Activated T-helper 1 cell treated with anti-CD3 and anti-CD28 coated beads, Interleukin-12 subunit alpha, Interleukin-12 subunit beta, Interleukin-2, Interleukin-4 antibody, amounts not matched to agents 30 ng/mL and 10 ng/mL and 1 ng/mL, durations not matched to agents 14 hours and 24 hours and 36 hours (primary cell): ENCODE results near the gene METTL8. TPM values are rescaled to one million over a fixed set of nuclear protein-coding genes. Genes with fewer than 3 reads are reported as not detected.
"Not testable (repeated sequence)": the region's sequence is repeated elsewhere in the genome, so short reads cannot be mapped to it uniquely, and the experiment has no call there.

Source experiments
- DNase-seq: peaks from one replicate; pipeline ENCODE4 v3.0.0; 2021; ENCODE audit warnings: low spot score
- H3K27ac Mint-ChIP-seq: one replicate; pipeline ENCODE4 v1.8.0; 2021; ENCODE audit warnings: mild to moderate bottlenecking, mixed read lengths
- H3K27me3 Mint-ChIP-seq: one replicate; pipeline ENCODE4 v1.8.0; 2022; ENCODE audit warnings: mild to moderate bottlenecking, moderate library complexity, mixed read lengths; ENCODE audit not compliant: insufficient read depth
- H3K36me3 Mint-ChIP-seq: one replicate; pipeline ENCODE4 v1.8.0; 2021; ENCODE audit warnings: low read depth, mixed read lengths
- H3K4me1 Mint-ChIP-seq: one replicate; pipeline ENCODE4 v1.8.0; 2021; ENCODE audit warnings: low read depth, mixed read lengths
- H3K4me3 Mint-ChIP-seq: one replicate; pipeline ENCODE4 v1.8.0; 2021; ENCODE audit warnings: mild to moderate bottlenecking, moderate library complexity, mixed read lengths
- H3K9me3 Mint-ChIP-seq: one replicate; pipeline ENCODE4 v1.8.0; 2021; ENCODE audit warnings: mixed read lengths
- intact Hi-C: fragments of 100-400 bp; cut with micrococcal nuclease; formaldehyde crosslinking; loops from one replicate; pipeline ENCODE4 v1.15.1; 2024
- total RNA-seq: library from RNA; stranded (reverse); gene quantifications from 2 replicates; pipeline ENCODE4 v1.2.3, GENCODE V29; 2022

METTL8 gene
- total RNA-seq, 1 donor from 2014 or later: 31.8 TPM

- Mint-ChIP-seq H3K27ac (peak overlapping the region; percentile 95), H3K4me1 (peaks cover 67% of the 10 kb centered on the region), H3K27me3 (no peaks in the 10 kb centered on the region), H3K9me3 (no peaks in the 10 kb centered on the region), H3K36me3 (peaks cover 24% of the 10 kb centered on the region), H3K4me3 (peak overlapping the region; percentile 75)
- intact Hi-C loops: no loop called here
- DNase-seq: no peak
Observed at GRCh38 chr2:171320208-171320621, 113.6 kb downstream of the METTL8 start.

GRCh38 chr2:171319164-171319810 lies 114.5 kb downstream of the METTL8 start:
- no peaks in the 10 kb centered on the region for H3K9me3 Mint-ChIP-seq
- peaks cover 64% of the 10 kb centered on the region for H3K4me1 Mint-ChIP-seq
- peak; percentile 53 for DNase-seq
- intact Hi-C loops: loop anchor here (1.0 to 2.0 kb wide), 16 partner anchors 28 to 1814 kb away; partner anchors contain the start of genes DCAF17 and GORASP2
- H3K4me3 Mint-ChIP-seq: peak overlapping the region; percentile 75
- peaks cover 22% of the 10 kb centered on the region for H3K36me3 Mint-ChIP-seq
- H3K27me3 Mint-ChIP-seq: no peaks in the 10 kb centered on the region
- peak overlapping the region; percentile 95 for H3K27ac Mint-ChIP-seq

- Mint-ChIP-seq H3K4me1 (peaks cover 63% of the 10 kb centered on the region), H3K9me3 (no peaks in the 10 kb centered on the region), H3K27me3 (no peaks in the 10 kb centered on the region), H3K27ac (peak overlapping the region; percentile 95), H3K4me3 (peak overlapping the region; percentile 75), H3K36me3 (peaks cover 20% of the 10 kb centered on the region)
- intact Hi-C loops: loop anchor here (1.0 to 2.0 kb wide), 6 partner anchors 8 to 390 kb away; partner anchors contain the start of gene GORASP2
- DNase-seq: no peak
Observed at GRCh38 chr2:171318463-171318934, 115.3 kb downstream of the METTL8 start.

GRCh38 chr2:171317492-171318125 lies 116.2 kb downstream of the METTL8 start:
- H3K4me3 Mint-ChIP-seq: no peak overlapping the region
- intact Hi-C loops: loop anchor here (1.0 to 2.0 kb wide), 7 partner anchors 9 to 389 kb away; partner anchors contain the start of gene GORASP2
- H3K36me3 Mint-ChIP-seq: peaks cover 18% of the 10 kb centered on the region
- peak overlapping the region; percentile 95 for H3K27ac Mint-ChIP-seq
- H3K27me3 Mint-ChIP-seq: no peaks in the 10 kb centered on the region
- DNase-seq: no peak
- H3K4me1 Mint-ChIP-seq: peaks cover 63% of the 10 kb centered on the region
- H3K9me3 Mint-ChIP-seq: peaks cover 2% of the 10 kb centered on the region

GRCh38 chr2:171316755-171317337 lies 116.9 kb downstream of the METTL8 start:
- Mint-ChIP-seq H3K4me1 (peaks cover 63% of the 10 kb centered on the region), H3K4me3 (no peak overlapping the region), H3K27ac (no peak overlapping the region), H3K36me3 (peaks cover 22% of the 10 kb centered on the region), H3K9me3 (peaks cover 6% of the 10 kb centered on the region), H3K27me3 (no peaks in the 10 kb centered on the region)
- intact Hi-C loops: loop anchor here (1.0 kb wide), 1 partner anchor 344 kb away; no protein-coding TSS in a partner anchor
- no peak for DNase-seq

GRCh38 chr2:171316220-171316619 lies 117.6 kb downstream of the METTL8 start:
- no peak overlapping the region for H3K4me3 Mint-ChIP-seq
- peaks cover 12% of the 10 kb centered on the region for H3K9me3 Mint-ChIP-seq
- H3K27ac Mint-ChIP-seq: no peak overlapping the region
- intact Hi-C loops: no loop called here
- DNase-seq: no peak
- peaks cover 58% of the 10 kb centered on the region for H3K4me1 Mint-ChIP-seq
- H3K27me3 Mint-ChIP-seq: no peaks in the 10 kb centered on the region
- peaks cover 25% of the 10 kb centered on the region for H3K36me3 Mint-ChIP-seq

GRCh38 chr2:171315781-171316180 lies 118.0 kb downstream of the METTL8 start:
- H3K4me3 Mint-ChIP-seq: no peak overlapping the region
- H3K27me3 Mint-ChIP-seq: no peaks in the 10 kb centered on the region
- H3K36me3 Mint-ChIP-seq: peaks cover 25% of the 10 kb centered on the region
- intact Hi-C loops: no loop called here
- H3K9me3 Mint-ChIP-seq: peaks cover 17% of the 10 kb centered on the region
- no peak overlapping the region for H3K27ac Mint-ChIP-seq
- DNase-seq: no peak
- peaks cover 53% of the 10 kb centered on the region for H3K4me1 Mint-ChIP-seq

GRCh38 chr2:171312182-171312581 lies 121.6 kb downstream of the METTL8 start:
- intact Hi-C loops, H3K27me3 Mint-ChIP-seq, H3K27ac Mint-ChIP-seq, DNase-seq, H3K4me3 Mint-ChIP-seq: not testable (repeated sequence)
- peaks cover 25% of the 10 kb centered on the region for H3K9me3 Mint-ChIP-seq
- peaks cover 17% of the 10 kb centered on the region for H3K4me1 Mint-ChIP-seq
- H3K36me3 Mint-ChIP-seq: peaks cover 21% of the 10 kb centered on the region

GRCh38 chr2:171311589-171311988 lies 122.2 kb downstream of the METTL8 start:
- H3K4me3 Mint-ChIP-seq, intact Hi-C loops, H3K27ac Mint-ChIP-seq, DNase-seq, H3K27me3 Mint-ChIP-seq: not testable (repeated sequence)
- H3K4me1 Mint-ChIP-seq: peaks cover 13% of the 10 kb centered on the region
- peaks cover 21% of the 10 kb centered on the region for H3K36me3 Mint-ChIP-seq
- peaks cover 25% of the 10 kb centered on the region for H3K9me3 Mint-ChIP-seq

- no peak for DNase-seq
- Mint-ChIP-seq H3K27ac (peak overlapping the region; percentile 57), H3K9me3 (peaks cover 28% of the 10 kb centered on the region), H3K27me3 (no peaks in the 10 kb centered on the region), H3K4me1 (peaks cover 6% of the 10 kb centered on the region), H3K4me3 (no peak overlapping the region), H3K36me3 (peaks cover 21% of the 10 kb centered on the region)
- intact Hi-C loops: no loop called here
Observed at GRCh38 chr2:171310889-171311288, 122.9 kb downstream of the METTL8 start.

GRCh38 chr2:171309455-171310286 lies 124.1 kb downstream of the METTL8 start:
- intact Hi-C loops: no loop called here
- Mint-ChIP-seq H3K27ac (no peak overlapping the region), H3K4me3 (no peak overlapping the region)

GRCh38 chr2:171308280-171309054 lies 125.3 kb downstream of the METTL8 start:
- H3K36me3 Mint-ChIP-seq: peaks cover 17% of the 10 kb centered on the region
- intact Hi-C loops: no loop called here
- H3K27ac Mint-ChIP-seq: no peak overlapping the region
- H3K27me3 Mint-ChIP-seq: no peaks in the 10 kb centered on the region
- peaks cover 32% of the 10 kb centered on the region for H3K9me3 Mint-ChIP-seq
- H3K4me3 Mint-ChIP-seq: no peak overlapping the region
- no peak for DNase-seq
- no peaks in the 10 kb centered on the region for H3K4me1 Mint-ChIP-seq

More at GRCh38 chr2:171309455-171310286, 124.1 kb downstream of the METTL8 start:
- Mint-ChIP-seq H3K4me1 (peaks cover 6% of the 10 kb centered on the region), H3K9me3 (peaks cover 29% of the 10 kb centered on the region), H3K27me3 (no peaks in the 10 kb centered on the region), H3K36me3 (peaks cover 21% of the 10 kb centered on the region)
- no peak for DNase-seq
